Measurements from ENCODE around the gene ASNSD1.

DNA sequence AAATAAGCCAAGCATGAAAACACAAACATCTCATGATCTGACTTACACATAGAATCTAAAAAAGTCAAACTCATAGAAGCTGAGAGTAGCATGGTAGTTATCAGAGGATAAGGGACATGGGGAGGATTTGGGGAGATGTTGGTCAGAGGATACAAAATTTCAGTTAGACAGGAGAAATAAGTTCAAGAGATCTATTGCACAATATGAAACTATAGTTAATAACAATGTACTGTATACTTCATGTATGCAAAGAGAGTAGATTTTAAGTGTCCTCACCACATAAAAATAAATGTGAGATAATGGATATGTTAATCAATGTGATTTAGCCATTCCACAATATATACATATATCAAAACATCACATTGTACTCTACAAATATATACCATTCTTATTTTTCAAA is 10.0 kb upstream of the ASNSD1 start:
- TF ChIP-seq, protein P1, sequence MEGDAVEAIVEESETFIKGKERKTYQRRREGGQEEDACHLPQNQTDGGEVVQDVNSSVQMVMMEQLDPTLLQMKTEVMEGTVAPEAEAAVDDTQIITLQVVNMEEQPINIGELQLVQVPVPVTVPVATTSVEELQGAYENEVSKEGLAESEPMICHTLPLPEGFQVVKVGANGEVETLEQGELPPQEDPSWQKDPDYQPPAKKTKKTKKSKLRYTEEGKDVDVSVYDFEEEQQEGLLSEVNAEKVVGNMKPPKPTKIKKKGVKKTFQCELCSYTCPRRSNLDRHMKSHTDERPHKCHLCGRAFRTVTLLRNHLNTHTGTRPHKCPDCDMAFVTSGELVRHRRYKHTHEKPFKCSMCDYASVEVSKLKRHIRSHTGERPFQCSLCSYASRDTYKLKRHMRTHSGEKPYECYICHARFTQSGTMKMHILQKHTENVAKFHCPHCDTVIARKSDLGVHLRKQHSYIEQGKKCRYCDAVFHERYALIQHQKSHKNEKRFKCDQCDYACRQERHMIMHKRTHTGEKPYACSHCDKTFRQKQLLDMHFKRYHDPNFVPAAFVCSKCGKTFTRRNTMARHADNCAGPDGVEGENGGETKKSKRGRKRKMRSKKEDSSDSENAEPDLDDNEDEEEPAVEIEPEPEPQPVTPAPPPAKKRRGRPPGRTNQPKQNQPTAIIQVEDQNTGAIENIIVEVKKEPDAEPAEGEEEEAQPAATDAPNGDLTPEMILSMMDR (conservative IDR thresholded peaks at IDR 0.05; ENCODE audit: low read depth, low read length): no peak
- TF ChIP-seq EZH2 (IDR thresholded peaks at IDR 0.05; ENCODE audit: low read length, unreplicated experiment): no peak
